IMR-90 (cell line): ENCODE measurements around the gene STOX2. TPM values are rescaled to one million over a fixed set of nuclear protein-coding genes. Genes with fewer than 3 reads are reported as not detected.

ENCODE experiments used
- ATAC-seq: fragments of 200-7000 bp; cut with Tn5 transposase; 2 replicates; pipeline ENCODE4 v1.9.1; 2020; ENCODE audit warnings: low read depth, mild to moderate bottlenecking, moderate library complexity
- BruUV-seq: library from RNA; stranded (reverse); fragments of 400-500 nt; replicated peaks from 2 replicates; lab custom pipeline; 2021; lab: Mats Ljungman, UMichigan
- CTCF ChIA-PET: fragments of 300-600 bp; formaldehyde crosslinking; extraction: SDS; loops from one replicate; lab custom pipeline; 2021; ENCODE audit warnings: antibody characterized with exemption; lab: Yijun Ruan, JAX
- POLR2A ChIA-PET: fragments of 300-600 bp; sonication (Branson Sonifier 250); formaldehyde crosslinking; loops from one replicate; lab custom pipeline; 2022; ENCODE audit warnings: antibody characterized with exemption; ENCODE audit not compliant: unreplicated experiment; lab: Charles Lee
- DNase-seq: peaks from one replicate; pipeline ENCODE4 v3.0.0; 2013
- H2AFZ ChIP-seq: replicated peaks from 2 replicates; pipeline ENCODE3; 2013; ENCODE audit warnings: low read length, mild to moderate bottlenecking; ENCODE audit not compliant: poor library complexity
- H2AK5ac ChIP-seq: 2 replicates; pipeline ENCODE4 v1.6.1; 2013; ENCODE audit warnings: low read depth, low read length, inconsistent platforms
- H2AK9ac ChIP-seq: replicated peaks from 2 replicates; pipeline ENCODE3; 2013; ENCODE audit warnings: mild to moderate bottlenecking, low read depth, low read length, moderate library complexity; ENCODE audit not compliant: poor library complexity
- H2BK120ac ChIP-seq: 2 replicates; pipeline ENCODE4 v1.6.1; 2013; ENCODE audit warnings: low read depth, low read length, inconsistent platforms
- H2BK15ac ChIP-seq: 3 replicates; pipeline ENCODE4 v1.6.1; 2013; ENCODE audit warnings: low read depth, low read length, inconsistent platforms
- H2BK20ac ChIP-seq: 2 replicates; pipeline ENCODE4 v1.6.1; 2013; ENCODE audit warnings: low read depth, mild to moderate bottlenecking, inconsistent platforms, low read length, moderate library complexity
- H2BK5ac ChIP-seq: 2 replicates; pipeline ENCODE4 v1.6.1; 2013; ENCODE audit warnings: mild to moderate bottlenecking, low read depth, low read length, inconsistent platforms; ENCODE audit not compliant: poor library complexity, severe bottlenecking
- H3K14ac ChIP-seq: replicated peaks from 2 replicates; pipeline ENCODE4 v1.6.1; 2013; ENCODE audit warnings: low read depth, low read length, inconsistent platforms
- H3K18ac ChIP-seq: 2 replicates; pipeline ENCODE4 v1.6.1; 2013; ENCODE audit warnings: low read depth, low read length, control low read depth
- H3K23ac ChIP-seq: 2 replicates; pipeline ENCODE4 v1.6.1; 2013; ENCODE audit warnings: low read depth, low read length, inconsistent platforms
- H3K27ac ChIP-seq: 2 replicates; pipeline ENCODE4 v1.5.1; 2013; ENCODE audit warnings: mild to moderate bottlenecking, control low read depth, low read length; ENCODE audit not compliant: insufficient read depth
- H3K27me3 ChIP-seq: 2 replicates; pipeline ENCODE4 v1.6.1; 2013; ENCODE audit warnings: low read length; ENCODE audit not compliant: control insufficient read depth, insufficient read depth
- H3K36me3 ChIP-seq: 2 replicates; pipeline ENCODE4 v1.6.1; 2013; ENCODE audit warnings: low read length, mixed read lengths; ENCODE audit not compliant: control insufficient read depth, insufficient read depth
- H3K4ac ChIP-seq: 2 replicates; pipeline ENCODE4 v1.6.1; 2013; ENCODE audit warnings: low read depth, low read length, inconsistent platforms
- H3K4me1 ChIP-seq: 2 replicates; pipeline ENCODE4 v1.6.1; 2013; ENCODE audit warnings: low read length, mixed read lengths; ENCODE audit not compliant: control insufficient read depth, insufficient read depth
- H3K4me2 ChIP-seq: 2 replicates; pipeline ENCODE4 v1.6.1; 2013; ENCODE audit warnings: low read depth, mild to moderate bottlenecking, control low read depth, low read length, moderate library complexity
- H3K4me3 ChIP-seq: 2 replicates; pipeline ENCODE4 v1.5.1; 2013; ENCODE audit warnings: low read depth, mild to moderate bottlenecking, control low read depth, low read length, moderate library complexity; ENCODE audit not compliant: insufficient read depth
- H3K56ac ChIP-seq: 2 replicates; pipeline ENCODE4 v1.6.1; 2013; ENCODE audit warnings: low read length, inconsistent platforms; ENCODE audit not compliant: insufficient read depth; ENCODE audit errors: extremely low read depth
- H3K79me1 ChIP-seq, 2 experiments: 2 replicates each; pipeline ENCODE4 v1.6.1; 2013; ENCODE audit warnings: low read length in 2 of 2, inconsistent platforms in 1 of 2, low read depth in 1 of 2
- H3K9ac ChIP-seq: 2 replicates; pipeline ENCODE4 v1.6.1; 2013; ENCODE audit warnings: low read depth, low read length, control low read depth
- H3K9me1 ChIP-seq: 2 replicates; pipeline ENCODE4 v1.6.1; 2013; ENCODE audit warnings: low read length, inconsistent platforms; ENCODE audit not compliant: insufficient read depth
- H3K9me3 ChIP-seq: 2 replicates; pipeline ENCODE4 v1.6.1; 2013; ENCODE audit warnings: low read length; ENCODE audit not compliant: control insufficient read depth, insufficient read depth
- H4K20me1 ChIP-seq: 2 replicates; pipeline ENCODE4 v1.6.1; 2013; ENCODE audit warnings: low read length, inconsistent platforms; ENCODE audit not compliant: insufficient read depth
- H4K5ac ChIP-seq: 2 replicates; pipeline ENCODE4 v1.6.1; 2013; ENCODE audit warnings: mild to moderate bottlenecking, low read depth, low read length, control low read depth
- H4K8ac ChIP-seq, 2 experiments: 2 replicates each; pipeline ENCODE4 v1.6.1; 2013; ENCODE audit warnings: low read depth in 2 of 2, low read length in 2 of 2, control low read depth in 1 of 2, inconsistent platforms in 1 of 2
- H4K91ac ChIP-seq: 2 replicates; pipeline ENCODE4 v1.6.1; 2013; ENCODE audit warnings: low read depth, low read length, inconsistent platforms; ENCODE audit not compliant: insufficient read depth
- BHLHE40 ChIP-seq: fragments of 150-350 bp; IDR thresholded peaks from 2 replicates; pipeline ENCODE4 v1.6.1; 2016; ENCODE audit warnings: mild to moderate bottlenecking, low read depth, low read length
- CEBPB ChIP-seq: IDR thresholded peaks from 2 replicates; pipeline ENCODE4 v1.6.1; 2012; ENCODE audit warnings: low read depth, low read length, improper control_type of control experiment
- CHD1 ChIP-seq: IDR thresholded peaks from 2 replicates; pipeline ENCODE4 v1.6.1; 2012; ENCODE audit warnings: low read depth, low read length, improper control_type of control experiment
- FOS ChIP-seq: fragments of 150-350 bp; IDR thresholded peaks from 2 replicates; pipeline ENCODE4 v1.6.1; 2016; ENCODE audit warnings: low read depth, low read length
- MAFK ChIP-seq: IDR thresholded peaks from 2 replicates; pipeline ENCODE4 v1.6.1; 2012; ENCODE audit warnings: low read depth, low read length, improper control_type of control experiment
- MAZ ChIP-seq: IDR thresholded peaks from 2 replicates; pipeline ENCODE4 v1.6.1; 2012; ENCODE audit warnings: low read depth, mild to moderate bottlenecking, low read length, improper control_type of control experiment, moderate library complexity, borderline replicate concordance
- MXI1 ChIP-seq: IDR thresholded peaks from 2 replicates; pipeline ENCODE4 v1.6.1; 2012; ENCODE audit warnings: low read depth, mild to moderate bottlenecking, low read length, moderate library complexity, borderline replicate concordance
- NFE2L2 ChIP-seq: fragments of 150-350 bp; IDR thresholded peaks from 2 replicates; pipeline ENCODE4 v1.6.1; 2016; ENCODE audit warnings: low read depth, mild to moderate bottlenecking, low read length
- POLR2A ChIP-seq: IDR thresholded peaks from 2 replicates; pipeline ENCODE4 v1.6.1; 2012; ENCODE audit warnings: mild to moderate bottlenecking, low read depth, low read length
- RAD21 ChIP-seq: IDR thresholded peaks from 2 replicates; pipeline ENCODE4 v1.6.1; 2012; ENCODE audit warnings: low read length, improper control_type of control experiment
- RCOR1 ChIP-seq: IDR thresholded peaks from 2 replicates; pipeline ENCODE4 v1.6.1; 2012; ENCODE audit warnings: mild to moderate bottlenecking, low read length, improper control_type of control experiment; ENCODE audit not compliant: insufficient replicate concordance
- RFX5 ChIP-seq: IDR thresholded peaks from 2 replicates; pipeline ENCODE4 v1.8.0; 2012; ENCODE audit warnings: low read depth, mild to moderate bottlenecking, low read length, moderate library complexity
- SMC3 ChIP-seq: fragments of 150-350 bp; IDR thresholded peaks from 2 replicates; pipeline ENCODE4 v1.6.1; 2016; ENCODE audit warnings: low read depth, mild to moderate bottlenecking, antibody characterized with exemption, low read length, moderate library complexity
- USF2 ChIP-seq: fragments of 150-350 bp; IDR thresholded peaks from 2 replicates; pipeline ENCODE4 v1.6.1; 2017; ENCODE audit warnings: mild to moderate bottlenecking, antibody characterized with exemption, low read length, low read depth
- WGBS, 2 experiments: methylation state at CpG; one replicate each; pipeline versions ENCODE4 v1.1.5 to v1.1.7; 2013; ENCODE audit warnings: missing lambda C conversion rate in 2 of 2; ENCODE audit not compliant: insufficient read length in 1 of 2; ENCODE audit errors: extremely low coverage in 2 of 2; 5-methylcytosine and 5-hydroxymethylcytosine counted together
- dilution Hi-C: fragments of 300-500 bp; cut with HindIII; formaldehyde crosslinking; loops from one replicate; pipeline ENCODE4 v1.14.3; 2018; ENCODE audit warnings: low sequenced_read_pairs; ENCODE audit not compliant: unreplicated experiment
- in situ Hi-C: fragments of 300-500 bp; cut with MboI; formaldehyde crosslinking; loops from 3 replicates; pipeline ENCODE4 v1.14.3; 2019; ENCODE audit warnings: low sequenced_read_pairs, inconsistent platforms, mixed read lengths
- intact Hi-C: fragments of 100-400 bp; cut with micrococcal nuclease; formaldehyde crosslinking; loops from 2 replicates; pipeline ENCODE4 v1.10.0; 2022
- polyA plus RNA-seq, 3 experiments: library from polyadenylated mRNA; depleted of rRNA; stranded (reverse); fragments of >200 nt; gene quantifications; 2 replicates each; pipeline ENCODE4 v1.2.3, GENCODE V29; 2012; ENCODE audit warnings: low replicate concordance in 1 of 3
- total RNA-seq: library from RNA; depleted of rRNA; stranded (reverse); fragments of >200 nt; gene quantifications from 2 replicates; pipeline ENCODE4 v1.2.3, GENCODE V29; 2012
- TF ChIP-seq, protein P1 (sequence below): conservative IDR thresholded peaks from 2 replicates; pipeline ENCODE4 v1.5.1; 2012; ENCODE audit warnings: mild to moderate bottlenecking, low read depth, low read length, improper control_type of control experiment
- TF ChIP-seq, protein P2 (sequence below): fragments of 150-350 bp; IDR thresholded peaks from 2 replicates; pipeline ENCODE4 v1.6.1; 2016; ENCODE audit warnings: low read depth, mild to moderate bottlenecking, low read length, moderate library complexity, borderline replicate concordance

Gene STOX2
- total and polyA plus RNA-seq, 2 of the 4 experiments (the other 2 are of a cell fraction), result 1.1 to 5.4 TPM

DNA sequence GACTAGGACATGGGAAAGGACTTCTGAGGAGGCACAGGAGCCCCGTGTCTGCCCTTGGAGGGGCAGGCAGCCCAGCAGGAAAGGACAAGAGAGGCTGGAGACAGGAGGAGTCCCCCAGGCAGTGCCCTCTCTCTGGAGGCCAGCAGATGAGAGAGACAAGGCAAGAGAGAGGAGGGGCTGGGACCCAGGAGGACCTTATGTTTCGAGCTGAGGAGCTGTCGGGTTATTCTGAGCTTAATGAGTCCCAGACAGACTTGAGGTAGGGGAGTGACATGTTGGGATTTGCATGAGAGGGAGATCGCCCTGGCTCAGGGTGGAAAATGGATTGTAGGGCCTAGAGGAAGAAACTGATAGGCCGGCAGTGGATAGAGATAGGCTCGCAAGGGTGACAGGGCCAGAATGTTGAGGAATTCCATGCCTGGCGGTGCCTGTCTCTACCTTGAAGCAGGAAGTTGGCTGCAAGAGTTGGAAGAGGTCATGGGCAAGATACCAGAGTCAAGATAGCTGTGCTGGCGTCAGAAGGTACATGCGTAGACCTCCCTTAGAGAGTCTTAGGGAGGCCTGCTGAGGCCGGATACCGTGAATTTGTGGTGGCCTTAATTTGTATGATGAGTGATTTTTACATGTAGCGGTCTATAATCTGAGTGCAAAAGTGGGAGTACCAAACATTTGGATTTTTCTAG lies 19.4 kb downstream of the STOX2 start:
- WGBS, 2 experiments, result 81% methylated on average over 10 of the region's 12 CpGs; no CpG with 5 or more reads in 1 of the 2 experiments
- no peak overlapping the region for H2AK9ac ChIP-seq
- CTCF ChIA-PET, result no interaction called here

More for the DNA sequence above, 19.4 kb downstream of the STOX2 start:
- no peak overlapping the region for H3K4me2 ChIP-seq
- H4K20me1 ChIP-seq, result no peaks in the 10 kb centered on the region
- no peak overlapping the region for H2BK15ac ChIP-seq
- H3K27ac ChIP-seq, result no peak overlapping the region
- no peak overlapping the region for H2AK5ac ChIP-seq
- H4K91ac ChIP-seq, result no peak overlapping the region
- no peaks in the 10 kb centered on the region; the same call in 1 of the 2 replicates for H3K27me3 ChIP-seq
- TF ChIP-seq RAD21, result no peak
- TF ChIP-seq MXI1, result no peak
- TF ChIP-seq RCOR1, result no peak
- no peak for TF ChIP-seq BHLHE40
- TF ChIP-seq, protein P1, sequence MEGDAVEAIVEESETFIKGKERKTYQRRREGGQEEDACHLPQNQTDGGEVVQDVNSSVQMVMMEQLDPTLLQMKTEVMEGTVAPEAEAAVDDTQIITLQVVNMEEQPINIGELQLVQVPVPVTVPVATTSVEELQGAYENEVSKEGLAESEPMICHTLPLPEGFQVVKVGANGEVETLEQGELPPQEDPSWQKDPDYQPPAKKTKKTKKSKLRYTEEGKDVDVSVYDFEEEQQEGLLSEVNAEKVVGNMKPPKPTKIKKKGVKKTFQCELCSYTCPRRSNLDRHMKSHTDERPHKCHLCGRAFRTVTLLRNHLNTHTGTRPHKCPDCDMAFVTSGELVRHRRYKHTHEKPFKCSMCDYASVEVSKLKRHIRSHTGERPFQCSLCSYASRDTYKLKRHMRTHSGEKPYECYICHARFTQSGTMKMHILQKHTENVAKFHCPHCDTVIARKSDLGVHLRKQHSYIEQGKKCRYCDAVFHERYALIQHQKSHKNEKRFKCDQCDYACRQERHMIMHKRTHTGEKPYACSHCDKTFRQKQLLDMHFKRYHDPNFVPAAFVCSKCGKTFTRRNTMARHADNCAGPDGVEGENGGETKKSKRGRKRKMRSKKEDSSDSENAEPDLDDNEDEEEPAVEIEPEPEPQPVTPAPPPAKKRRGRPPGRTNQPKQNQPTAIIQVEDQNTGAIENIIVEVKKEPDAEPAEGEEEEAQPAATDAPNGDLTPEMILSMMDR, result no peak
- no peak for TF ChIP-seq FOS
- TF ChIP-seq RFX5, result no peak
- TF ChIP-seq, protein P2, sequence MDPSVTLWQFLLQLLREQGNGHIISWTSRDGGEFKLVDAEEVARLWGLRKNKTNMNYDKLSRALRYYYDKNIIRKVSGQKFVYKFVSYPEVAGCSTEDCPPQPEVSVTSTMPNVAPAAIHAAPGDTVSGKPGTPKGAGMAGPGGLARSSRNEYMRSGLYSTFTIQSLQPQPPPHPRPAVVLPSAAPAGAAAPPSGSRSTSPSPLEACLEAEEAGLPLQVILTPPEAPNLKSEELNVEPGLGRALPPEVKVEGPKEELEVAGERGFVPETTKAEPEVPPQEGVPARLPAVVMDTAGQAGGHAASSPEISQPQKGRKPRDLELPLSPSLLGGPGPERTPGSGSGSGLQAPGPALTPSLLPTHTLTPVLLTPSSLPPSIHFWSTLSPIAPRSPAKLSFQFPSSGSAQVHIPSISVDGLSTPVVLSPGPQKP, result no peak
- no peak for TF ChIP-seq USF2
- no peak for TF ChIP-seq NFE2L2
- TF ChIP-seq CEBPB, result no peak
- no peak for TF ChIP-seq MAZ
- TF ChIP-seq MAFK, result no peak
- no peak for TF ChIP-seq SMC3
- no peak for TF ChIP-seq CHD1
- TF ChIP-seq POLR2A, result no peak
- intact Hi-C loops, result no loop called here
- no peak overlapping the region for H2BK20ac ChIP-seq
- H3K4me3 ChIP-seq, result no peak overlapping the region
- no peak overlapping the region for H3K23ac ChIP-seq
- no peak for ATAC-seq
- no peaks in the 10 kb centered on the region; the same call in 1 of the 2 replicates for H3K4me1 ChIP-seq
- no peaks in the 10 kb centered on the region for H3K79me1 ChIP-seq
- in situ Hi-C loops, result no loop called here
- H3K18ac ChIP-seq, result no peak overlapping the region
- no peaks in the 10 kb centered on the region for H3K9me1 ChIP-seq
- dilution Hi-C loops, result no loop called here
- no peak overlapping the region for H4K5ac ChIP-seq
- no peak overlapping the region for H3K56ac ChIP-seq
- H3K9ac ChIP-seq, result no peak overlapping the region
- DNase-seq, result no peak
- H3K4ac ChIP-seq, result no peak overlapping the region
- no peak overlapping the region for H2BK5ac ChIP-seq
- H2BK120ac ChIP-seq, result no peak overlapping the region
- H3K9me3 ChIP-seq, result no peaks in the 10 kb centered on the region
- H2AFZ ChIP-seq, result no peak overlapping the region
- H3K14ac ChIP-seq, result no peak overlapping the region
- H3K36me3 ChIP-seq, result no peaks in the 10 kb centered on the region; the same call in 1 of the 2 replicates
- POLR2A ChIA-PET, result no interaction called here
- no peak overlapping the region for H4K8ac ChIP-seq
- BruUV-seq, result no TSS peak
